ENCODE data around the gene CAMTA1.

GRCh38 chr1:6867321-6867720, 82.1 kb downstream of the CAMTA1 start:
- TF ChIP-seq POLR2A (IDR thresholded peaks at IDR 0.05) (no peak), CTCF (IDR thresholded peaks at IDR 0.05) (no peak)

All from prostate gland (tissue), 2 donors.